LNCaP clone FGC (cell line): ENCODE measurements around the gene FMN1.

ENCODE experiments used
- DNase-seq: peaks from one replicate; pipeline ENCODE4 v3.0.0-alpha.2; 2011; ENCODE audit warnings: low read depth
- H3K4me3 ChIP-seq: 2 replicates; pipeline ENCODE4 v1.5.1; 2011; ENCODE audit warnings: mild to moderate bottlenecking, low read depth, low read length, control low read depth
- TF ChIP-seq, protein P1 (sequence below): IDR thresholded peaks from 2 replicates; pipeline ENCODE4 v1.5.1; 2012; ENCODE audit warnings: mild to moderate bottlenecking; ENCODE audit not compliant: control insufficient read depth, insufficient read depth; ENCODE audit errors: extremely low read depth

Gene FMN1

DNA sequence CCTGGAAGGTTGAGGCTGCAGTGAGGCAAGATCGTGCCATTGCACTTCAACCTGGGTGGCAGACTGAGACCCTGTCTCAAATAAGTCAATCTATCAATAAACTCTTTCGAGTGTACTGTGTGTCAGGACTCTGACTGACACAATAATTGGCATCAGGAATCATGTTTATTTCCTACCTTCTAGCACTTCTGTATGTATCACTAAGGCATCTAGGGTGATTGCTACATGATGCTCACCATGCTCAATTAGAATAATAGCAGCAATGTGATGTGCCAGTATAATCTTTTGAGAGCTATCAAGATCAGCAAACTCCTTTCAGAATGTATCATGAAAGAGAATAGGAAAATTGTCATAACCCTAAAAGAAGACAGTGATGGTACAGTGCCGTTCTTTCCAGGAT, 95.3 kb downstream of the FMN1 start:
- DNase-seq, result no peak
- TF ChIP-seq, protein P1, sequence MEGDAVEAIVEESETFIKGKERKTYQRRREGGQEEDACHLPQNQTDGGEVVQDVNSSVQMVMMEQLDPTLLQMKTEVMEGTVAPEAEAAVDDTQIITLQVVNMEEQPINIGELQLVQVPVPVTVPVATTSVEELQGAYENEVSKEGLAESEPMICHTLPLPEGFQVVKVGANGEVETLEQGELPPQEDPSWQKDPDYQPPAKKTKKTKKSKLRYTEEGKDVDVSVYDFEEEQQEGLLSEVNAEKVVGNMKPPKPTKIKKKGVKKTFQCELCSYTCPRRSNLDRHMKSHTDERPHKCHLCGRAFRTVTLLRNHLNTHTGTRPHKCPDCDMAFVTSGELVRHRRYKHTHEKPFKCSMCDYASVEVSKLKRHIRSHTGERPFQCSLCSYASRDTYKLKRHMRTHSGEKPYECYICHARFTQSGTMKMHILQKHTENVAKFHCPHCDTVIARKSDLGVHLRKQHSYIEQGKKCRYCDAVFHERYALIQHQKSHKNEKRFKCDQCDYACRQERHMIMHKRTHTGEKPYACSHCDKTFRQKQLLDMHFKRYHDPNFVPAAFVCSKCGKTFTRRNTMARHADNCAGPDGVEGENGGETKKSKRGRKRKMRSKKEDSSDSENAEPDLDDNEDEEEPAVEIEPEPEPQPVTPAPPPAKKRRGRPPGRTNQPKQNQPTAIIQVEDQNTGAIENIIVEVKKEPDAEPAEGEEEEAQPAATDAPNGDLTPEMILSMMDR, result no peak
- H3K4me3 ChIP-seq, result no peak overlapping the region

DNA sequence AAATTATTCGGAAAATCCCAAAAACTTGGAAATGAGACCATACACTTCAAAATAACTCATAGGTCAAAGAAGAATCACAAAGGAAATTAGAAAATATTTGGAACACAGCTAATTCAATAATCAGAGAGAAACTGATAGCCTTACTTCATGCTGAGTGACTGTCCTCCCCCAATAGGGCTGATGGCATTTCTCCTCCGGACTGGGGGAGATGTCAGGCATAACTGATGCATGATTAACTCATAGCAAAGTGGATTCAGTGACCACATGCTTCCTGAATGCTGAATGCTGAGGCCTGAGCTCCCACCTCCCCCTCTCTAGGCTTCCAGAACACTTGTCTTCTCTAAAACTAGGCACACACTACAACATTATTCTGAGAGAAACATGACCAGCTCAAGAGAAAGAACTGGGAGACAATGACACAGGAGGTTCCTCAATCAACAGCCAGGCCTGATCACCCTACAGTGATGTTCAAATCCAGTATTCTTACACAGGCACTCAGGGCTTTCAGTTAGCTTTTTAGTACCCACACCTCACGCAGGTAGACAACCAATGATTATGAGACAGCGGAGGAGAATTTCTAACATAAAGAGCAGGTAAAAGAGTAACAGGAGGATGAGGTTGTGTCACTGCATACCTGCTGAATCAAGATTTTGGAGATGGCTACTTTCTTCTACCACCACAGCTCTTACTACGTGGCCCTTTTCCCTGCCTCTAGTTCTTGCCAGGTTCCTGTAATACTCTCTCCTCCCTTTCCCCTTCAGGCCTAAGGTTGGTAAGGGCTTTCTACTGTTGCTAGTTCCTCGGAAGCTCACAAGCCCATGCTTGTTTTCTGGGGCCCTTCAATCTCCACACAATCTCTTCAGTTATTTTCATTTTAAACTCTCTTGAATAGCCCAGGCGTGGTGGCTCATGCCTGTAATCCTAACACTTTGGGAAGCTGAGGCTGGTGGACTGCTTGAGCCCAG, 96.1 kb downstream of the FMN1 start:
- no peak overlapping the region for H3K4me3 ChIP-seq
- DNase-seq, result no peak
- TF ChIP-seq, protein P1, result no peak

DNA sequence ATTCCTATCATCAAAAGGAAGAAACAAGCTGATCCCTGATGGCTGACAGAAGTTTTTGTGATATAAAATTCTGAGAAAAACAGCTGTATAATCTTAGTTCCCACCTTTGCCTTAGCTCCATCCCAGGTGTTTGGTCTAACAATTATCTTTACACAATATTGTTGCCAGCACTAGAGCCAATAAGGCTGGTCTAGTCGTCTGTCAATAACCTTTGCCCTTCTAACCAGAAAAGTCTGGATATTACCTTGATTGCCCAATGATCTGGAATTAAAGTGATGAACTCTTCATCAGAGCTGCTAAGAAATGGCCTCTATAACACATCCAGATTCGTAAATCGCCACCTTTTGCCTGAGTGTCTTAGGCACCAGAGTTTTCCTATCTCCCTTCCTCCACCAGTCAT, 98.4 kb downstream of the FMN1 start:
- no peak overlapping the region for H3K4me3 ChIP-seq
- TF ChIP-seq, protein P1, result no peak
- no peak for DNase-seq

DNA sequence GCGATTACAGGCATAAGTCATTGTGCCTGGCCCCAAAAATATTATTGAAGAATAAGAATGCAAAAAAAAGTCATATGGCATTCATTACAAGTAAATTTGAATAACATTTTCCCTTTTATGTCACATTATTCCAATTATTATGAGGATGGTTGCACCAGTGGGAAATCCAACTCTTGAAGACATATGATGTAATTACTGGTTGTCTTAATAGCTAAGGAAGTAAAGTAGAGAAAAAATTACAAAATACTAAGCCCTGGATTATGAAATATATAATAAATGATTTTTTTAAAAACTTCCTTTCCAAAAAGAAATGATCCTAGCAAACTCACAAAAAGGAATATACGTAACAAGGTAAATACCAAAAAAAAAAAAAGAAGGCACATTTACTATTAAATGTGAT, 98.9 kb downstream of the FMN1 start:
- H3K4me3 ChIP-seq, result no peak overlapping the region
- TF ChIP-seq, protein P1, result no peak
- no peak for DNase-seq

DNA sequence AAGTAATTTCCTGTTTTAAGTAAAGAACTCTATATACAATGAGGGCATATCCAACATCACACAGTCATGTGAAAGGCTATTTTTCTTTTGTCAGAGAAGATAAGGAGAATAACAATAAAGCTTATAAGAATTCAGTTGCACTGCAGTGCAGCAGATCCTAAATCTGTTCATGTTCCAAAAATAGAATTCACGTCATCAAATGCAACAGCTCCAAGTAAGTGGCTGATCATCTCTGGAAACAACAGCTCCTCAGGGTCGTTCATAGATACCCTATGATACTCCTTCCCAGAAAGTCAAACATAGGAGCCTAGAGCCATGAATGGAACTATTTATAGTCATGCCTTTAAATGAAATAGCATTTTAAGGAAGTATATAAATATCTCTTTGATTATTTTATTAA, 100.2 kb downstream of the FMN1 start:
- TF ChIP-seq, protein P1, result no peak
- no peak overlapping the region for H3K4me3 ChIP-seq
- no peak for DNase-seq

DNA sequence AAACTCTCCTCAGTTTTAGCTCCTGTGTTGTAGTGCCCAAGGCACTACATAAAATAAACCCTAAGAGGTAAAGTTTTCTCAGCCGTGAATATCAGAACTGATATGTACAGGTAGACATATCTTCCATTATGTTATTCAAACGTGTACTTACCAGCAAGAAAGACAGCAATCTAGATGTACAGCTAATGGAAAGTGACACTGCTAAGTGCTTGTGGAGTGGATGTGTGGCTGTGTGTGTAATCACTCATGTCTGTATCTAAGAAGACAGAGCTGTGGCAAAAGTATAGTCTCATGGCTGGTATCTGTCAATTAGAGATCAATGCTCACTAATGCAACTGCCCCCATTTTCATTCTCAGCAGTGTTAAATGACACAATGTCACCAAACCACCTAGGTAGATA, 101.3 kb downstream of the FMN1 start:
- TF ChIP-seq, protein P1, result no peak
- DNase-seq, result no peak
- H3K4me3 ChIP-seq, result no peak overlapping the region
